Measurements from ENCODE around the gene CEACAM19.
"Not testable (repeated sequence)": the region's sequence is repeated elsewhere in the genome, so short reads cannot be mapped to it uniquely, and the experiment has no call there.

CEACAM19 gene, protein sequence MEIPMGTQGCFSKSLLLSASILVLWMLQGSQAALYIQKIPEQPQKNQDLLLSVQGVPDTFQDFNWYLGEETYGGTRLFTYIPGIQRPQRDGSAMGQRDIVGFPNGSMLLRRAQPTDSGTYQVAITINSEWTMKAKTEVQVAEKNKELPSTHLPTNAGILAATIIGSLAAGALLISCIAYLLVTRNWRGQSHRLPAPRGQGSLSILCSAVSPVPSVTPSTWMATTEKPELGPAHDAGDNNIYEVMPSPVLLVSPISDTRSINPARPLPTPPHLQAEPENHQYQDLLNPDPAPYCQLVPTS

GRCh38 chr19:44671400-44671799 lies at the start of gene CEACAM19:
Gene CEACAM19, plus strand, starts transcription at chr19:44671482. Its CDS starts 450 bp downstream, at chr19:44671932.
- DNase-seq, result no peak

GRCh38 chr19:44623080-44623479 lies 48.2 kb upstream of the CEACAM19 start:
- no peak for DNase-seq

GRCh38 chr19:44623626-44624025 lies 47.7 kb upstream of the CEACAM19 start:
- no peak for DNase-seq

DNA sequence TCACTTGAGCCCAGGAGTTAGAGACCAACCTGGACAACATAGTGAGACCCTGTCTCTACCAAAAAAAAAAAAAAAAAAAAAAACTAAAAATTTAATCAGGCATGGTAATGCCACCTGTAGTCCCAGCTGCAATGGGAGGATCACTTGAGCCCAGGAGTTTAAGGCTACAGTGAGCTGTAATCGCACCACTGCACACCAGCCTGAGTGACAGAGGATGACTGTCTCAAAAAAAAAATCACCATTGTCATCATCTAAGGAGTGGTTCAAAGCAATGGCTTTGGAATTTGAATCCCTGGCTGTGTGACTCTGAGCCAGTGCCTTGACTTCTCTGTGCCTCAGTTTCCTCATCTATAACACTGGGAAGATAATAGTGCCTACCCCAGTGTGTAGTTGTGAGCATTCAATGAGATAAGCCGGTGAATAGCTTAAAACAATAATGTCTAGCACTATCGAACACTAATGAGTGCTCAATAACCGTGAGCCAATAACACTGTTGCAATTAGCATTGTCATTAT lies 46.4 kb upstream of the CEACAM19 start:
- DNase-seq, result no peak

- not testable (repeated sequence) for DNase-seq
These were observed 45.6 kb upstream of the CEACAM19 start for GRCh38 chr19:44625637-44626036.

- DNase-seq, result no peak
These were observed 45.1 kb upstream of the CEACAM19 start for GRCh38 chr19:44626048-44626624.

DNA sequence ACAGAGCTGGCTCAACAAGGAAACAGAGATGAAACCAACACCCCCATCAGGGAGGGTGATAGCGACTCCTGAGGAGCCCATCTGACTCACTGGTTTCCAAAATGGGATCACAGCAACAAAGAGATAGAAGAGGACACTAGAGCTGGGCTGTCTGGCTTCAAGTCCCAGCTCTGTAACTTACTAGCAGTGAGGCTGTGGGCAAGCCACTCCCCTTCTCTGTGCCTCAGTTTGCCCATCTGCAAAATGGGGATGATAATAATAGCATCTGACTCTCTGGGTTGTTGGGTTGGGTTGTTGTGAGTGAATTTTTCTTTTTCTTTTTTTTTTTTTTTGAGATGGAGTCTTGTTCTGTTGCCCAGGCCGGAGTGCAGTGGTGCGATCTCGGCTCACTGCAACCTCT lies 43.7 kb upstream of the CEACAM19 start:
- no peak for DNase-seq

DNA sequence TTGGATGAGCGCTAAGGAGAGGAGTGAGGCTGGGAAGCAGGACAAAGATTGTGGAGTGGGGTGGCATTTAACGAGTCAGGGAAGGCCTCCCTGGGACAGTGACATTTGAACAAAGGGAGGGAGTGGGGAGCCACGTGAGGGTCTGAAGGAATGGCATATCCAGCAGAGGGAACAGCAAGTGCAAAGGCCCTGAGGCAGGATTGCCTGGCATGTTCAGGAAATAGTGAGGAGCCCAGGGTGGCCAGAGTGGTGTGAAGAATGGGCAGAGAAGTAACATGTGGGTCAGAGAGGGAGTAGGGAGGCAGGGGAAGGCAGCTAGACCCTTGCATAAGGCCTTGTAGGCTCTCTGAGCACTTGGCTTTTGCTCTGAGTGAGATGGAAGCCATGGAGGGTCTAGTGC lies 42.5 kb upstream of the CEACAM19 start:
- no peak for DNase-seq

DNA sequence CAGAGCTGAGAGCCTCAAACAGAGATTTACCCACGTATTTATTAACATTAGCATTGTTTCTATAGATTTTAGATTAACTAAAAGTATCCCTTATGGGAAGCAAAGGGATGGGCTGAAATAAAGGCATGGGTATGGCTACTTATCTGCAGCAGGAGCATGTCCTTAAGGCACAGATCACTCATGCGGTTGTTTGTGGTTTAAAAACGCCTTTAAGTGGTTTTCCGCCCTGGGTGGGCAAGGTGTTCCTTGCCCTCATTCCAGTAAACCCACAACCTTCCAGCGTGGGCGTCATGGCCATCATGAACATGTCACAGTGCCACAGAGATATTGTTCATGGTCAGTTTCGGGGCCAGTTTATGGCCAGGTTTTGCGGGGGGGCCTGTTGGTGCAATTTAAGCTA lies 39.7 kb upstream of the CEACAM19 start:
- not testable (repeated sequence) for DNase-seq

DNA sequence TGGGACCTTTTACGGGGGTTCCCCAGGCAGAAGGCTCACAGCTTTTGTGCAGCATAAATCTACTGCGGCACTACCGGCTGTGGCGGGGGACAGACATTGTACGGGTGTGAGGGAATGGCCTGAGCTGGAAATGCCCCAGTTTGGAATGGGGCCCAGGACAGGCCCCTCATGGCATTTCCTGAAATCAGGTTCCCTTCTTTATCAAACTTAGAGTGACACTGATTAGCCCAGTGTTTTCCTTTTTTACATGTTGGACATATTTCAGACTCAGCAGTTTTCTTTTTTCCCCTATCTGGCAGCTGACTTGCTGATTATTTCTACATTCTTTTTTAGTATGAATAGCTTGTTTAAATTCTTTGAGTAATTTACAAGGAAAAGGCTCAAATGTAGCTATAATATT lies 37.2 kb upstream of the CEACAM19 start:
- not testable (repeated sequence) for DNase-seq

GRCh38 chr19:44634785-44635184 lies 36.5 kb upstream of the CEACAM19 start:
- DNase-seq, result no peak

DNA sequence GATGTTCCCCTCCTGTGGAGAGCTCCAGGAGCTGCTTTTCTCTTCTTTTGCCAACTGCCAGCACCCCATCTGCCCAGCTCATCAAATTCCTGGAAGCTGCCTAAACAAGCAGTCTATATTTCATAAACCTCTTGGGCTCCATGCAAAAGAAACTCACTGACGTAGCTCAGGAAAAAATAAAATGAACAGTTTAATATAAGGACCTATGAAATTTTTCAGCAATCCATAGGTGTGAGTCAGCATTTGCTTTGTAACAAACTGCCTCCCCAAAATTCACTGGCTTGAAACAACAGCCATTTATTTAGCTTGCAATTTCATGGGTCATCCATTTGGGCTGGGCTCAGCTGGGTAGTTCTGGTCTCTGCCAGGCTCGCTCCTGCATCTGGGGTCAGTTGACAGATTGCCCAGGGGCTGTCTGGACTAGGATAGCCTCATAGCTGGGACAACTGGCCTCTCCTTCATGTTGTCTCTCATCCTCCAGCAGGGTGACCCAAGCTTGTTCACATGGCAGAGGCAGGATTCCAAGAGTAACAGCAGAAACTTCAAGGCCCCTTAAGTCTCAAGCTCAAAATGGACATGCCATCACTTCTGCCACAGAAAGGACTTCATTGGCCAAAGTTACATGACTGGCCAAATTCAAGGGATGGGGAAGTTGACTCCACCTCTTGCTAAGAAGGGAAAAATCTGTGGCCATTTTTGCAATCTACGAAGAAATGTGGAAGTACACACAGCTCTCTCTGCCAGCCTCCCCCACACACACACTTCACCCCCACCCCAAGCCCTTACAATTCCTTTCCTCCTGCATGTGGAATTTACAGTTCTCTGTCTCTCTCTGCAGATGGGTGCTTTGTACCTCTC lies 35.5 kb upstream of the CEACAM19 start:
- no peak for DNase-seq

GRCh38 chr19:44636439-44637389 lies 34.6 kb upstream of the CEACAM19 start:
- DNase-seq, result no peak

- no peak for DNase-seq
These were observed 33.9 kb upstream of the CEACAM19 start for GRCh38 chr19:44637390-44637764.

GRCh38 chr19:44640518-44640917 lies 30.8 kb upstream of the CEACAM19 start:
- DNase-seq, result no peak

DNA sequence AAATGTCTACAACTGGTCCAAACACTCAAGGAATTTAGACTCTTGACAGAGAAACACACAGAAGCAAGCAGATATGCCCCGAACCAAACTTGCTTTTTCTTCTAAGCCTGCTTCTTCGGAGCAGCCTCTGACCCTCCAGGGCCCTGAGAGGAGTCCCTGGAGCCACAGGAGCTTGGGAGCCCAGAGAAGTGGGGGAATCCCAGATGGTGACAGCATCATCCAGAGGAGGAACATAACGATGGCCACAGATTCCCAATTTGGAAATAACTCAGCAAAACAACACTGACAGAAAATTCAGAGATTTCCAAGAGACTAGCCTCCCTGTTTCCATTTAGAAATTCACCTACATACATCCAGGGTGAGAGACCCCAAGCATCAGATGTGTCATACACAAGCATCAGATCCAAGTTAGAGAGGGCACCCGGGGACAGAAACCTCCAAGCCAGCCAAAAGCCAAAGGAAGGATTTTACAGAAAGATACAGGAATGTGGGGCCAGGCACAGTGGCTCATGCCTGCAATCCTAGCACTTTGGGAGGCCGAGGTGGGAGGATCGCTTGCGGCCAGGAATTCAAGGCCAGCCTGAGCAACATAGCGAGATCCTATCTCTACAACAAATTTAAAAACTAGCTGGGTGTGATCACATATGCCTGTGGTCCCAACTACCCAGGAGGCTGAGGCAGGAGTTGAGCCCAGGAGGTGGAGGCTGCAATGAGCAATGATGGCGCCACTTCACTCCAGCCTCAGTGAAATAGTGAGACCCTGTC lies 29.6 kb upstream of the CEACAM19 start:
- no peak for DNase-seq

- no peak for DNase-seq
These were observed 28.9 kb upstream of the CEACAM19 start for GRCh38 chr19:44642377-44642776.

DNA sequence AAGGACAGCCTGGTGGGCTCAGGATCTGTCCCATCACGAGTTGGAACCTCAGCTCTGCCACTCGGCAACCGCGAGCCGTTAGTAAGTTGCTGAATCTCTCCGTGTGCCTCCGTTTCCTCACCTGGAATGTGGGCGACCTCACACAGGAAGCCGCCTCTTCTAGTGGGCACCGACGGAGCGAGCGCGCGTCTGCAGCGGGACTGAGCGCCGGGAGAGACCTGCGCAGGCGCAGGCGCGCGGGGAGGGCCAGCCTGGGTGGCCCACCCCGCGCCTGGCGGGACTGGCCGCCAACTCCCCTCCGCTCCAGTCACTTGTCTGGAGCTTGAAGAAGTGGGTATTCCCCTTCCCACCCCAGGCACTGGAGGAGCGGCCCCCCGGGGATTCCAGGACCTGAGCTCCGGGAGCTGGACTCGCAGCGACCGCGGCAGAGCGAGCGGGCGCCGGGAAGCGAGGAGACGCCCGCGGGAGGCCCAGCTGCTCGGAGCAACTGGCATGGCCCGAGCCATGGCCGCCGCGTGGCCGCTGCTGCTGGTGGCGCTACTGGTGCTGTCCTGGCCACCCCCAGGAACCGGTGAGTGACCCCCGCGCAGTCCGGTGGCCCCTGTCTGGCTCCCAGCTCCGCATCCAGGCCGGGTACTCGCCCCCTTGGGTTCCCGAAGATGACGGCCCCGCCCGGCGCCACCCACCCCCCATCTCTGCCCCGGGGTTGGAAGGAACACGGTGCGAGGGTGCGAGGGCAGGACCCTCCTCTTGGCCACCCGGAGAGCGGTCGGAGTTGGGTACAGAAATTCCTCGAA lies 27.5 kb upstream of the CEACAM19 start, which contains the start of gene PVR:
Gene PVR (plus strand): TSS at position 306 of the 797 bp plus-strand sequence. CDS start 187 bp downstream, at position 493.
- peak; percentile 24 to 75 for DNase-seq

DNA sequence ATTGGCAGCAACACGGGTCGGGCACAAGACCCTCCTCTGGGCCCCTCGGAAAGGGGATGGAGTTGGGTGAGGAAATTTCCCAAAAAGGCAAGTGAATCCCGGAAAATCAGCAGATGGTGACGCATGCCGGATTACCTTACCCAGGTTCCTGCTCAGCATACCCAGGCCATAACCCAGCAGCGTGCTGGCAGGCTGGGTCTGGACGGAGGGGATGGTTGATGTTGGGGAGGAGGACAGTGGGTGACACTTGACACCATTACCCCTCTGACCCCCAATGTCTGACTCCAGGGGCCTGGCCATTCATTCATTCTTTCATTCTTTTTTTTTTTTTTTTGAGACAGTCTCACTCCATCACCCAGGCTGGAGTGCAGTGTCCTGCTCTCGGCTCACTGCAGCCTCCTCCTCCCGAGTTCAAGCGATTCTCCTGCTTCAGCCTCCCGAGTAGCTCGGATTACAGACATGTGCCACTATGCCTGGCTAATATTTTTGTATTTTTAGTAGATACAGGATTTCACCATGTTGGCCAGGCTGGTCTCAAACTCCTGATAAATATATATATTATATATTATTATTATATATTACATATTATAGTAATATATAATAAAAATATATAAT lies 26.8 kb upstream of the CEACAM19 start:
- DNase-seq, result peak in 1 of 2 donors; percentile 22

DNA sequence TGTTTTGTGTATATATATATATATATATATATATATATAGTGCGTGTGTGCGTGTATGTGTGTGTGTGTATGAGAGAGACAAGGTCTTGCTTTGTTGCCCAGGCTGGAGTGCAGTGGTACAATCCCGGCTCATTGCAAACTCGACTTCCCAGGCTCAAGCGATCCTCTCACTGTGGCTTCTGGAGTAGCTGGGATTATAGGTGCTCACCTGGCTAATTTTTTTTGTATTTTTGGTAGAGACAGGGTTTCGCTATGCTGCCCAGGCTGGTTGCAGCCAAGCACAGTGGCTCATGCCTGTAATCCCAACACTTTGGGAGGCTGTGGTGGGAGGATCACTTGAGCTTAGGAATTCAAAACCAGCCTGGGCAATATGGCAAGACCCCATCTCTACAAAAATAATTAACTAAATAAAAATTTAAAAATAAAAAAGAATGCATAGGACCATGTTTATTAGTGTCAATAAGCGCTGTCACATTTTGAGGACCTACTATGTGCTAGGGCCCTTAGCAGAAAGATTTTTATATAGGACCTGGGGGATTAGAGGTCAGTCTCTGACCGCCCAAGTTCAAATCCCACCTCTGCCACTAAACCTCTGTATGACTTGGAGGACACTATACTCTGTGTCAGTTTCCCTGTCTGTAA lies 25.8 kb upstream of the CEACAM19 start:
- DNase-seq, result no peak
